ENCODE data around the gene EVL.
"Not testable (repeated sequence)": the region's sequence is repeated elsewhere in the genome, so short reads cannot be mapped to it uniquely, and the experiment has no call there.

The EVL gene

GRCh38 chr14:100028990-100029677 lies 36.1 kb upstream of the EVL start:
- TF ChIP-seq GABPA (IDR thresholded peaks at IDR 0.05; ENCODE audit: low read depth), result no peak
- TF ChIP-seq SPI1 (IDR thresholded peaks at IDR 0.05; ENCODE audit: borderline replicate concordance, low read depth), result no peak
- no peak for TF ChIP-seq CTCF (IDR thresholded peaks at IDR 0.05; ENCODE audit: insufficient read depth, low read length)
- no peak for TF ChIP-seq REST (IDR thresholded peaks at IDR 0.05; ENCODE audit: insufficient replicate concordance, low read depth)
- TF ChIP-seq POLR2AphosphoS5 (IDR thresholded peaks at IDR 0.05; ENCODE audit: low read depth), result no peak
- Histone ChIP-seq H3K27ac (replicated peaks) (no peak overlapping the region), H3K27me3 (ENCODE audit: insufficient read depth, poor library complexity, severe bottlenecking) (no peaks in the 10 kb centered on the region), H3K4me3 (replicated peaks; ENCODE audit: insufficient read depth, low read length) (no peak overlapping the region)
- DNase-seq (ENCODE audit: low read depth in 1 of 2, low spot score in 1 of 2), result no peak

DNA sequence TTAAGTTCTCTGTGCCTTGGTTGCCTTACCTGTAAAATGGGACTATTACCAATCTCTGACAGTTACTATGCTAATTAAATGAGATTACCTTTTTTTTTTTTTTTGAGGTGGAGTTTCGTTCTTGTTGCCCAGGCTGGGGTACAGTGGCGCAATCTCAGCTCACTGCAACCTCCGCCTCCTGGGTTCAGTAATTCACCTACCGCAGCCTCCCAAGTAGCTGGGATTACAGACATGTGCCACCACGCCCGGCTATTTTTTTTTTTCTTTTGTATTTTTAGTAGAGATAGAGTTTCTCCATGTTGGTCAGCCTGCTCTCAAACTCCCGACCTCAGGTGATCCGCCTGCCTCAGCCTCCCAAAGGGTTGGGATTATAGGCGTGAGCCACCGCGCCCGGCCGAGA lies 35.2 kb upstream of the EVL start:
- H3K27ac ChIP-seq (replicated peaks); H3K27me3 ChIP-seq (ENCODE audit: insufficient read depth, poor library complexity, severe bottlenecking); H3K4me3 ChIP-seq (replicated peaks; ENCODE audit: insufficient read depth, low read length); DNase-seq (ENCODE audit: low read depth in 1 of 2, low spot score in 1 of 2): not testable (repeated sequence)

DNA sequence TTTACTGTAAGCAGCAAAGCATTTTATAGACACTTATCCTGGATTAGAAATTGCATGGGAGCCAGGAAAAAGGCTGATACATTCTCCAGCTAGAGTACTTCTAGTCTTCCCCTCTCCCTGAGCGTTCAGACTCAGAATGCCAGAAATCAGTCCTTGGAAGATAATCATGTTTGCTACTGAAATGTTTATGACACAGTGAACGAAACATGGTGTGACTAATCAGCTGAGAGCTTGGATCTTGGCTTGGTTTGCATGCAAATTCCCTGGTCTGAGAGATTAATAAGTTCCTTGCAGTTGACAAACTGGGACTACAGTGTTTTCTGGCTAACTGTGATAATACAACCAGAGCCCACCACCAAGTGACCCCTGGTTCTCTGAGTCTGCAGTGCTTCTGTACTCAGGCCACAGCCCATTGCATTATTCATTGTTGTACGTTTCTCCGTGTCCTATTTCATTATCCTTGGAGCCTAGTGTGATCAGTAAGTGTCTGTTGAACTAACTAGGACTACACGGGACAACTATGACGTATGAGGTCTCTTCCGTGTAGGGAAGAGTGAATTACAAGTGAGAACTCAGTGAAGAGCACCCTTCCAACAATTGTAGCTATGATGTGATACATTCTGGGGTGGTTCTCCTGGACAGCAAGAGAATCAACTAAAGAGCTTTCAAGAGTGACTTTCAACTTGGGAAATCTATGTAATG lies 34.6 kb upstream of the EVL start:
- Histone ChIP-seq H3K27me3 (ENCODE audit: insufficient read depth, poor library complexity, severe bottlenecking) (no peaks in the 10 kb centered on the region), H3K27ac (replicated peaks) (no peak overlapping the region), H3K4me3 (replicated peaks; ENCODE audit: insufficient read depth, low read length) (no peak overlapping the region)
- TF ChIP-seq REST (IDR thresholded peaks at IDR 0.05; ENCODE audit: insufficient replicate concordance, low read depth) (no peak), POLR2AphosphoS5 (IDR thresholded peaks at IDR 0.05; ENCODE audit: low read depth) (no peak), SPI1 (IDR thresholded peaks at IDR 0.05; ENCODE audit: borderline replicate concordance, low read depth) (no peak), GABPA (IDR thresholded peaks at IDR 0.05; ENCODE audit: low read depth) (no peak), CTCF (IDR thresholded peaks at IDR 0.05; ENCODE audit: insufficient read depth, low read length) (no peak)
- DNase-seq (ENCODE audit: low read depth in 1 of 2, low spot score in 1 of 2), result no peak

- TF ChIP-seq GABPA (IDR thresholded peaks at IDR 0.05; ENCODE audit: low read depth), result no peak
- TF ChIP-seq CTCF (IDR thresholded peaks at IDR 0.05; ENCODE audit: insufficient read depth, low read length), result no peak
- TF ChIP-seq REST (IDR thresholded peaks at IDR 0.05; ENCODE audit: insufficient replicate concordance, low read depth), result no peak
- no peak for TF ChIP-seq POLR2AphosphoS5 (IDR thresholded peaks at IDR 0.05; ENCODE audit: low read depth)
- TF ChIP-seq SPI1 (IDR thresholded peaks at IDR 0.05; ENCODE audit: borderline replicate concordance, low read depth), result no peak
- Histone ChIP-seq H3K4me3 (replicated peaks; ENCODE audit: insufficient read depth, low read length) (no peak overlapping the region), H3K27ac (replicated peaks) (no peak overlapping the region), H3K27me3 (ENCODE audit: insufficient read depth, poor library complexity, severe bottlenecking) (no peaks in the 10 kb centered on the region)
- peak in 1 of 2 experiments; percentile 8 for DNase-seq (ENCODE audit: low read depth in 1 of 2, low spot score in 1 of 2)
Observed at GRCh38 chr14:100031506-100032281, 33.5 kb upstream of the EVL start.

All from HL-60 (cell line).